Measurements from ENCODE around the gene CBR4. TPM values are rescaled to one million over a fixed set of nuclear protein-coding genes. Genes with fewer than 3 reads are reported as not detected.

The CBR4 gene
- 10 to 100 TPM; 14.4 to 23.7 TPM for total RNA-seq

- no peaks in the 10 kb centered on the region for H3K27me3 Mint-ChIP-seq
- intact Hi-C loops (cut with DNase I, micrococcal nuclease), result loop anchor here in 1 of 2 experiments (1.0 to 5.0 kb wide), 9 partner anchors 178 to 1017 kb away; partner anchors contain the start of genes DDX60, HPF1, NEK1 and SH3RF1
- peak within 1 kb of the TSS; percentile 84 for H3K4me3 Mint-ChIP-seq
- peaks cover 4% of the 10 kb centered on the region for H3K36me3 Mint-ChIP-seq (ENCODE audit: low read depth)
- peak; percentile 99 for ATAC-seq
- peak within 1 kb of the TSS; percentile 87 for H3K27ac Mint-ChIP-seq
- peaks cover 26% of the 10 kb centered on the region for H3K4me1 Mint-ChIP-seq
- DNase-seq, result peak; percentile 97
- H3K9me3 Mint-ChIP-seq (ENCODE audit: low read depth), result no peaks in the 10 kb centered on the region
- ChIA-PET POLR2A (interaction anchor here (0.6 to 0.7 kb wide), 6 partner anchors 10 to 618 kb away, joined by 3 to 5 read pairs (median 3); no protein-coding TSS in a partner anchor), CTCF (interaction anchor here (0.5 to 1.7 kb wide), 17 partner anchors 10 to 692 kb away, joined by 3 to 9 read pairs (median 3); no protein-coding TSS in a partner anchor)
Observed at GRCh38 chr4:169010125-169011023, at the start of gene CBR4. Gene CBR4, minus strand, starts transcription at chr4:169010255. Its CDS starts 166 bp downstream, at chr4:169010089.

- no peak for DNase-seq
- CTCF ChIA-PET, result interaction anchor here (1.0 kb wide), 1 partner anchor 12 kb away, joined by 3 read pairs; no protein-coding TSS in a partner anchor
- Mint-ChIP-seq H3K4me3 (no peak overlapping the region), H3K9me3 (ENCODE audit: low read depth) (no peaks in the 10 kb centered on the region), H3K27me3 (no peaks in the 10 kb centered on the region), H3K36me3 (ENCODE audit: low read depth) (no peaks in the 10 kb centered on the region), H3K4me1 (no peaks in the 10 kb centered on the region), H3K27ac (no peak overlapping the region)
- no peak for ATAC-seq
- intact Hi-C loops (cut with DNase I, micrococcal nuclease), result no loop called here
- POLR2A ChIA-PET, result no interaction called here
Observed at GRCh38 chr4:169059306-169060211, 49.5 kb upstream of the CBR4 start.

GRCh38 chr4:169058312-169058711, 48.3 kb upstream of the CBR4 start:
- intact Hi-C loops (cut with DNase I, micrococcal nuclease), result no loop called here
- no peak overlapping the region for H3K4me3 Mint-ChIP-seq
- H3K27ac Mint-ChIP-seq, result no peak overlapping the region
- no peaks in the 10 kb centered on the region for H3K4me1 Mint-ChIP-seq
- ATAC-seq (no peak), DNase-seq (no peak)
- POLR2A ChIA-PET, result no interaction called here
- H3K36me3 Mint-ChIP-seq (ENCODE audit: low read depth), result no peaks in the 10 kb centered on the region
- no peaks in the 10 kb centered on the region for H3K27me3 Mint-ChIP-seq
- no peaks in the 10 kb centered on the region for H3K9me3 Mint-ChIP-seq (ENCODE audit: low read depth)
- CTCF ChIA-PET, result no interaction called here

DNA sequence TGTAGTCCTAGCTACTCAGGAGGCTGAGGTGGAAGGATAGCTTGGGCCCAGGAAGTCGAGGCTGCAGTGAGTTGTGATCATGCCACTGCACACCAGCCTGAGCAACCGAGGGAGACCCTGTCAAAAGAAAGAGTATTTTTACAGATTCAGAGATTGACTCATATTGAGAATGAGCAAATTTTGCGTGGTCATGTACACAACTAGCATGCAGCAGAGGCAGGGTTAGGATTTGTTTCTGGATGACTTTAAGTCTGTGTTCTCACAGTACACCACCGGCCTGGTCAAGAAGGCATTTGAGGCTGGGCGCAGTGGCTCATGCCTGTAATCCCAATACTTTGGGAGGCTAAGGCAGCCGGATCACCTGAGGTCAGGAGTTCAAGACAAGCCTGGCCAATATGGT, 44.8 kb upstream of the CBR4 start:
- Mint-ChIP-seq H3K4me3 (no peak overlapping the region), H3K27me3 (no peaks in the 10 kb centered on the region), H3K9me3 (ENCODE audit: low read depth) (no peaks in the 10 kb centered on the region), H3K4me1 (no peaks in the 10 kb centered on the region), H3K27ac (no peak overlapping the region), H3K36me3 (ENCODE audit: low read depth) (no peaks in the 10 kb centered on the region)
- DNase-seq, result no peak
- peak; percentile 23 for ATAC-seq
- intact Hi-C loops (cut with DNase I, micrococcal nuclease), result no loop called here
- ChIA-PET CTCF (no interaction called here), POLR2A (no interaction called here)

DNA sequence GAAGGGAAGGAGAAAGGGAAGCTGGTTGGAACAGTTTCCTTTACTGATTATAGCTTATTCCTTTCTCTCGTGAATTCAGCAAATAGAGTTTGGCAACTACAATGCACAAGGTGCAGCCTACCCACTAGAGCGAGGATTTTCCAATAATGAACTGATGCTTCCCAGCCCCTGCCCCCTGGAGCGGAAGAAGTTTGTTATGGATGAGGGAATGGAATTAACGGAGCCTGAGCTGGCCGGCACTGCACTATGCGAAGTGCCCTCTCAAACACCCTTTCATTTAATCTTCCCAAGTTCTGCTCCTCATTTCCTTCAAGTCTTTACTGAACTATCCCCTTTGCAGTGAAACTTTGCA, 42.5 kb upstream of the CBR4 start:
- DNase-seq (no peak), ATAC-seq (no peak)
- Mint-ChIP-seq H3K36me3 (ENCODE audit: low read depth) (no peaks in the 10 kb centered on the region), H3K4me3 (no peak overlapping the region), H3K4me1 (no peaks in the 10 kb centered on the region), H3K27me3 (no peaks in the 10 kb centered on the region), H3K9me3 (ENCODE audit: low read depth) (no peaks in the 10 kb centered on the region), H3K27ac (no peak overlapping the region)
- ChIA-PET CTCF (no interaction called here), POLR2A (no interaction called here)
- intact Hi-C loops (cut with DNase I, micrococcal nuclease), result no loop called here

DNA sequence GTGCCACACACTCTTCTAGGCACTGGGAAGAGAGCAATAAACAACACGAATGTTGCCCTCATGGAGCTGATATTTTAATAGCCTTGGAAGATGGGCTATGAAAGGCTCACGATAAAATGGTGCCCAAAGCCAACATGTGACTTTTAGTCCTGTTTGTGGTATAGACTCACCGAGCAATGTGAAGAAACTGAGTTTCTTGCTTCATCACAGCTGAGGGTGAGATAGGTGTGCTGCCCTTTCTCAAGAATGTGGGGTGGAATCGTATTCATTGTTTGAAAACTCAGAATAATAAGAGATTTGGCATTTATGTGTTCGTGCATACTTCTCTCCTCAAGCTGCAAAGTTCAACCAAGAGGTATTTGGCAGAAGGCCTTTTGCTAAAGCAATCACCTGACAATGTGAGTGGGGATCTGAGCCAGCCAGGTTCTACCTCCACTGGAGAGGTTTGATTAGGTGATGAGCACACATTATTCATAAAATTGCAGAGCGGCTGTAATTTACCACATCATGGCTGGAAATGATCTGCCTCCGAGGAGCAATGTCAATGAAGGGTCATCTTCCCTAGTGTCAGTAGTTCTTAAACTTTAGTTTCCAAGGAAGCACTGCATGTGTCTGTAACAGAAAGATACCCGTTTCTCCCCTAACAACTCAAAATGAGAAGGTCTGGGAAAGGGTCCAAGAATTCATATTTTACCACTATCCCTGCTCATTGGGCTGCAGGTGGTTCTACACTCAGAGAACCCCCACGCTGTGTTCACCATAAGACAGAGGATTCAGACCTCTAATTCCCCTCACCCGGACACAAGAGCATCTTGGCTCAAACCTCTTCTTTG, 41.9 kb upstream of the CBR4 start:
- ChIA-PET POLR2A (no interaction called here), CTCF (no interaction called here)
- Mint-ChIP-seq H3K36me3 (ENCODE audit: low read depth) (no peaks in the 10 kb centered on the region), H3K27ac (no peak overlapping the region), H3K27me3 (no peaks in the 10 kb centered on the region), H3K4me3 (no peak overlapping the region), H3K9me3 (ENCODE audit: low read depth) (no peaks in the 10 kb centered on the region), H3K4me1 (no peaks in the 10 kb centered on the region)
- intact Hi-C loops (cut with DNase I, micrococcal nuclease), result no loop called here
- no peak for ATAC-seq
- DNase-seq, result no peak

DNA sequence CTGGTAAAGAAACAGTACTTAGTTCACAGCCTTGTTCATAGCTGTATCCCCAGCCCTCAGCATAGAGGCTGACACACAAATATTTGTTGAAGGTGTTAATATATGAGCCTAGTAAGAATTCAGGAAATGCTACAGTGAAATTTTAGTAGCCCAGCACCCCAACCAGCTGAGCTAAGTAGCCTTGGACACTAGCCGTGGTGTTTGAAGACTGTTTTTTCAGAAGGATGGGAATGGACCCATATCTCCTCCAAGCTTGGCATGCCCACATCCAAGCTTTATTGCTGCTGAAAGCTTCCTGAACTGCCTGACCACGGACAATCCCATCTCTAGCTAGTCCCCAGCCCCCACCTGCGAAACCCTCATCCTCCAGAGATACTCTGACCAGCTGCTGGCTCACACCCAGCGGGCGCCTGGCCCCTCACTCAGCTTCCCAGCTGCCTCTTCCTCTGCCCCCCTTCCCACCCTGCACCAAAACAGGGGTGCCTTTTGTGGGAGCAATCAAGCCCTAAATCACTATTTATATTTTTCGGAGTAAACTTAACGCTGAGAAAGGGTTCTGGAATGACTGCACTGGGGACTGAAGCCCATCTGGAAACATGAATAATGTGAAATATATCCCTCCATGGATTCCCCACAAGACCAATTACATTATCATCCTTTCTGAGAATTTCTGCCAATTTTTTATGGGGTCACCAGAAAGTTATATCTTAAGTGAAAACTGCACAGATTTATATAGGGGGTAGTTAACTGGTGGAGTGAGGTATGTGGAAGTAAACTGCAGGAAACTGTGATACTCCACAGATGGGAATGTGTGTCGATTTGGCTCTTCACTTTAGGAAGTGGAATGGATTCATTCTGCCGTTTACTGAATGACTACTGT, 41.1 kb upstream of the CBR4 start:
- CTCF ChIA-PET, result interaction anchor here (0.6 kb wide), 1 partner anchor 11 kb away, joined by 3 read pairs; no protein-coding TSS in a partner anchor
- H3K4me3 Mint-ChIP-seq, result no peak overlapping the region
- intact Hi-C loops (cut with DNase I, micrococcal nuclease), result no loop called here
- no peaks in the 10 kb centered on the region for H3K9me3 Mint-ChIP-seq (ENCODE audit: low read depth)
- no peaks in the 10 kb centered on the region for H3K36me3 Mint-ChIP-seq (ENCODE audit: low read depth)
- H3K27me3 Mint-ChIP-seq, result no peaks in the 10 kb centered on the region
- no peak overlapping the region for H3K27ac Mint-ChIP-seq
- no peaks in the 10 kb centered on the region for H3K4me1 Mint-ChIP-seq
- DNase-seq (no peak), ATAC-seq (no peak)
- POLR2A ChIA-PET, result no interaction called here

- Mint-ChIP-seq H3K27ac (no peak overlapping the region), H3K9me3 (ENCODE audit: low read depth) (no peaks in the 10 kb centered on the region), H3K4me3 (no peak overlapping the region), H3K36me3 (ENCODE audit: low read depth) (no peaks in the 10 kb centered on the region), H3K27me3 (no peaks in the 10 kb centered on the region), H3K4me1 (no peaks in the 10 kb centered on the region)
- CTCF ChIA-PET, result interaction anchor here (0.6 kb wide), 2 partner anchors 12 to 1012 kb away, joined by 3 read pairs; no protein-coding TSS in a partner anchor
- POLR2A ChIA-PET, result interaction anchor here (0.7 kb wide), 1 partner anchor 91 kb away, joined by 4 read pairs; no protein-coding TSS in a partner anchor
- DNase-seq (no peak), ATAC-seq (no peak)
- intact Hi-C loops (cut with DNase I, micrococcal nuclease), result no loop called here
Observed at GRCh38 chr4:169050284-169050683, 40.2 kb upstream of the CBR4 start.

GRCh38 chr4:169048868-169049414, 38.9 kb upstream of the CBR4 start:
- Mint-ChIP-seq H3K9me3 (ENCODE audit: low read depth) (no peaks in the 10 kb centered on the region), H3K27me3 (no peaks in the 10 kb centered on the region), H3K27ac (no peak overlapping the region), H3K4me3 (no peak overlapping the region), H3K36me3 (ENCODE audit: low read depth) (no peaks in the 10 kb centered on the region), H3K4me1 (no peaks in the 10 kb centered on the region)
- intact Hi-C loops (cut with DNase I, micrococcal nuclease), result no loop called here
- ChIA-PET POLR2A (no interaction called here), CTCF (interaction anchor here (0.7 kb wide), 1 partner anchor 47 kb away, joined by 4 read pairs; no protein-coding TSS in a partner anchor)
- ATAC-seq, result no peak
- DNase-seq, result no peak

DNA sequence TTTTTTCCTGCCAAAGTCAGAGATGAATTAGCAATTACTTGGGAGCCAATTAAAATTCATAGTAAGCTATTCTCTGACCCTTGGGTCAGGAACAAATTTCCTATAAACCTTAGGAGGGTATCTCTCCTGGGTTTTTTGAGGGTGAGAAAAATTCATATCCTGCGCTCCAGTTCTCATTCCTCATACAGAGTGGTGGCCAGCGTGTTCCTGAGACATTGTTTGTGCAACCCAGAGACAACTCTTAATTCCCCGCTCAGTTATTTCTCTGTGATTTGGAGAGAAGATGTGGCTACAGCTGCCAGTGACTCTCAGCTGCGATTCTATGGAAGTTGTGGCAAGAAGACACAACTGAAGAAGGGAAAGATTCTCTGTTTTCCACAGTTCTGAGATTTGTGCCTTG, 37.9 kb upstream of the CBR4 start:
- Mint-ChIP-seq H3K27me3 (no peaks in the 10 kb centered on the region), H3K4me1 (no peaks in the 10 kb centered on the region), H3K4me3 (no peak overlapping the region), H3K27ac (no peak overlapping the region), H3K9me3 (ENCODE audit: low read depth) (no peaks in the 10 kb centered on the region), H3K36me3 (ENCODE audit: low read depth) (no peaks in the 10 kb centered on the region)
- intact Hi-C loops (cut with DNase I, micrococcal nuclease), result no loop called here
- DNase-seq (no peak), ATAC-seq (no peak)
- CTCF ChIA-PET, result no interaction called here
- POLR2A ChIA-PET, result no interaction called here

Data from activated CD4-positive, alpha-beta T cell treated with anti-CD3 and anti-CD28 coated beads for 36 hours (primary cell).